Prostate gland (tissue), 2 donors: ENCODE measurements around the gene TRIL. TPM values are rescaled to one million over a fixed set of nuclear protein-coding genes. Genes with fewer than 3 reads are reported as not detected.
A peak's percentile ranks its signal among the peaks of the same experiment; 100 is the strongest.

Experiments
- DNase-seq: peaks from one replicate; pipeline ENCODE4 v3.0.0-alpha.2; 2019; ENCODE audit warnings: low spot score
- H3K27ac ChIP-seq, 2 donors: fragments of 200-600 bp; sonication (generic); 2 replicates each; pipeline ENCODE4 v1.5.1; 2017 to 2019
- H3K27me3 ChIP-seq: fragments of 200-600 bp; sonication (generic); replicated peaks from 2 replicates; pipeline ENCODE4 v1.5.1; 2019; ENCODE audit not compliant: insufficient read depth
- H3K36me3 ChIP-seq, 2 donors: fragments of 200-600 bp; sonication (generic); 1 replicate in 1 of 2; 2 replicates in 1 of 2; pipeline versions ENCODE4 v1.5.1 to v1.8.1; 2017 to 2019
- H3K4me1 ChIP-seq: fragments of 200-600 bp; sonication (generic); replicated peaks from 2 replicates; pipeline ENCODE4 v1.5.1; 2019
- H3K4me3 ChIP-seq, 2 donors: fragments of 200-600 bp; sonication (generic); 2 replicates each; pipeline ENCODE4 v1.5.1; 2017 to 2019
- H3K9me3 ChIP-seq: fragments of 200-600 bp; sonication (generic); 2 replicates; pipeline ENCODE4 v1.5.1; 2017
- CTCF ChIP-seq, 4 experiments: fragments of 200-600 bp in 2 of 4; fragments of 450-650 bp in 2 of 4; sonication (generic) in 2 of 4; IDR thresholded peaks; 1 replicate in 3 of 4; 2 replicates in 1 of 4; pipeline ENCODE4 v1.5.1; 2016 to 2019; ENCODE audit warnings: antibody characterized with exemption in 4 of 4, mild to moderate bottlenecking in 2 of 4, moderate library complexity in 2 of 4
- POLR2A ChIP-seq: fragments of 450-650 bp; IDR thresholded peaks from one replicate; pipeline ENCODE4 v1.6.1; 2016; ENCODE audit warnings: antibody characterized with exemption, mild to moderate bottlenecking
- POLR2AphosphoS5 ChIP-seq: sonication (generic); formaldehyde crosslinking; IDR thresholded peaks from one replicate; pipeline ENCODE4 v1.6.1; 2017; ENCODE audit warnings: antibody characterized with exemption
- WGBS: methylation state at CpG from one replicate; pipeline ENCODE4 v1.1.5; 2018; 5-methylcytosine and 5-hydroxymethylcytosine counted together
- intact Hi-C: fragments of 100-400 bp; cut with DNase I; formaldehyde crosslinking; loops from one replicate; pipeline ENCODE4 v1.14.2; 2022
- total RNA-seq, 2 donors: library from RNA; depleted of rRNA; stranded (reverse); fragments of >200 nt; gene quantifications; one replicate each; pipeline ENCODE4 v1.1.0, GENCODE V29; 2016

The TRIL gene
- total RNA-seq, 2 donors from 2014 or later = 3.3 to 3.5 TPM

GRCh38 chr7:28964056-28964455 lies 5.9 kb upstream of the TRIL start:
- H3K4me3 ChIP-seq = no peak overlapping the region

GRCh38 chr7:28961972-28962371 lies 3.8 kb upstream of the TRIL start:
- 61% methylated on average over 5 of the region's 5 CpGs for WGBS
- Histone ChIP-seq H3K9me3 (no peaks in the 10 kb centered on the region), H3K27me3 (no peaks in the 10 kb centered on the region), H3K27ac (no peak overlapping the region), H3K4me3 (no peak overlapping the region), H3K36me3 (no peaks in the 10 kb centered on the region), H3K4me1 (peaks cover 2% of the 10 kb centered on the region)
- intact Hi-C loops = no loop called here
- TF ChIP-seq POLR2AphosphoS5 = no peak
- no peak for TF ChIP-seq POLR2A
- TF ChIP-seq CTCF (IDR thresholded peaks at IDR 0.05) = no peak
- DNase-seq = no peak

More at GRCh38 chr7:28964056-28964455, 5.9 kb upstream of the TRIL start:
- Histone ChIP-seq H3K36me3 (no peaks in the 10 kb centered on the region), H3K27ac (no peak overlapping the region), H3K9me3 (no peaks in the 10 kb centered on the region), H3K4me1 (peaks cover 2% of the 10 kb centered on the region), H3K27me3 (no peaks in the 10 kb centered on the region)
- 77% methylated on average over 2 of the region's 2 CpGs for WGBS
- TF ChIP-seq POLR2A (no peak), CTCF (IDR thresholded peaks at IDR 0.05) (no peak), POLR2AphosphoS5 (peak; percentile 76)
- DNase-seq = peak; percentile 76
- intact Hi-C loops = no loop called here

GRCh38 chr7:28960071-28960840 lies 2.1 kb upstream of the TRIL start:
- 68% methylated on average over 7 of the region's 7 CpGs for WGBS
- no peak for DNase-seq
- H3K36me3 ChIP-seq = no peaks in the 10 kb centered on the region
- H3K4me1 ChIP-seq = peaks cover 2% of the 10 kb centered on the region
- no peak for TF ChIP-seq POLR2A
- TF ChIP-seq POLR2AphosphoS5 = no peak
- TF ChIP-seq CTCF (IDR thresholded peaks at IDR 0.05) = no peak
- intact Hi-C loops = no loop called here
- no peak overlapping the region for H3K27ac ChIP-seq
- no peaks in the 10 kb centered on the region for H3K27me3 ChIP-seq
- H3K4me3 ChIP-seq = no peak overlapping the region
- H3K9me3 ChIP-seq = no peaks in the 10 kb centered on the region

GRCh38 chr7:28958980-28959347 lies 834 bp upstream of the TRIL start:
- Histone ChIP-seq H3K4me1 (peaks cover 2% of the 10 kb centered on the region), H3K4me3 (peak overlapping the region in 1 of 2 donors; percentile 48), H3K27ac (peak overlapping the region; percentile 62 to 63), H3K36me3 (no peaks in the 10 kb centered on the region), H3K9me3 (no peaks in the 10 kb centered on the region), H3K27me3 (no peaks in the 10 kb centered on the region)
- intact Hi-C loops = no loop called here
- 32% methylated on average over 6 of the region's 6 CpGs for WGBS
- no peak for TF ChIP-seq POLR2A
- TF ChIP-seq POLR2AphosphoS5 = no peak
- TF ChIP-seq CTCF (IDR thresholded peaks at IDR 0.05) = no peak
- DNase-seq = peak; percentile 33

- TF ChIP-seq CTCF (IDR thresholded peaks at IDR 0.05) (no peak), POLR2AphosphoS5 (no peak)
- 3% methylated on average over 39 of the region's 47 CpGs for WGBS
- peak overlapping the region in 1 of 2 donors; percentile 28 for H3K27ac ChIP-seq
- no peaks in the 10 kb centered on the region for H3K36me3 ChIP-seq
- H3K27me3 ChIP-seq = no peaks in the 10 kb centered on the region
- peak; percentile 8 for DNase-seq
- no peaks in the 10 kb centered on the region for H3K9me3 ChIP-seq
- intact Hi-C loops = loop anchor here (2.0 kb wide), 1 partner anchor 145 kb away; no protein-coding TSS in a partner anchor
- H3K4me1 ChIP-seq = no peaks in the 10 kb centered on the region
- H3K4me3 ChIP-seq = peak overlapping the region; percentile 36 to 48
These were observed 337 bp downstream of the TRIL start for GRCh38 chr7:28957751-28958234.
